DND-41 (cell line): ENCODE measurements around the gene FITM2.

Experiments
- ATAC-seq: fragments of 200-7000 bp; cut with Tn5 transposase; 3 replicates; pipeline ENCODE4 v1.9.1; 2021; ENCODE audit warnings: low read depth; ENCODE audit not compliant: insufficient read depth
- DNase-seq: peaks from one replicate; pipeline ENCODE4 v3.0.0-alpha.2; 2020
- H2AFZ ChIP-seq: 2 replicates; pipeline ENCODE4 v1.6.0; 2012; ENCODE audit warnings: low read depth, low read length
- H3K27ac ChIP-seq: 2 replicates; pipeline ENCODE4 v1.5.1; 2012; ENCODE audit warnings: low read length, inconsistent platforms
- H3K27me3 ChIP-seq: fragments of 200-600 bp; sonication (generic); 2 replicates; pipeline ENCODE4 v1.6.0; 2012; ENCODE audit warnings: low read length, mild to moderate bottlenecking, inconsistent platforms; ENCODE audit not compliant: insufficient read depth, poor library complexity
- H3K36me3 ChIP-seq: 2 replicates; pipeline ENCODE4 v1.5.1; 2012; ENCODE audit warnings: low read length, inconsistent platforms; ENCODE audit not compliant: insufficient read depth
- H3K4me1 ChIP-seq: 2 replicates; pipeline ENCODE4 v1.5.1; 2012; ENCODE audit warnings: mild to moderate bottlenecking, low read length; ENCODE audit not compliant: insufficient read depth
- H3K4me2 ChIP-seq: 2 replicates; pipeline ENCODE4 v1.6.0; 2012; ENCODE audit warnings: mild to moderate bottlenecking, moderate library complexity, low read length, inconsistent platforms; ENCODE audit not compliant: insufficient read depth
- H3K4me3 ChIP-seq, 2 experiments: fragments of 200-600 bp in 1 of 2; shearing (Covaris generic) in 1 of 2; 2 replicates each; pipeline ENCODE4 v1.5.1; 2012 to 2016; ENCODE audit warnings: inconsistent platforms in 2 of 2, low read length in 2 of 2, mild to moderate bottlenecking in 2 of 2, low read depth in 1 of 2, moderate library complexity in 1 of 2
- H3K79me2 ChIP-seq: 2 replicates; pipeline ENCODE4 v1.6.0; 2012; ENCODE audit warnings: low read length, inconsistent platforms; ENCODE audit not compliant: insufficient read depth
- H3K9ac ChIP-seq: 2 replicates; pipeline ENCODE4 v1.6.0; 2012; ENCODE audit warnings: low read depth, mild to moderate bottlenecking, inconsistent platforms, low read length, moderate library complexity
- H3K9me3 ChIP-seq: 2 replicates; pipeline ENCODE4 v1.5.1; 2012; ENCODE audit warnings: low read length, moderate library complexity, mild to moderate bottlenecking, inconsistent platforms; ENCODE audit not compliant: insufficient read depth, severe bottlenecking
- H4K20me1 ChIP-seq: 2 replicates; pipeline ENCODE4 v1.6.0; 2012; ENCODE audit warnings: low read length; ENCODE audit not compliant: insufficient read depth
- EZH2 ChIP-seq: IDR thresholded peaks from 3 replicates; pipeline ENCODE4 v1.6.1; 2012; ENCODE audit warnings: borderline replicate concordance, low read depth, mild to moderate bottlenecking, moderate library complexity, low read length, inconsistent platforms; ENCODE audit not compliant: severe bottlenecking
- TF ChIP-seq, protein P1 (sequence below): IDR thresholded peaks from 2 replicates; pipeline ENCODE4 v1.5.1; 2012; ENCODE audit warnings: borderline replicate concordance, low read length, moderate library complexity, mild to moderate bottlenecking; ENCODE audit not compliant: poor library complexity, severe bottlenecking; ENCODE audit errors: extremely low read depth

The FITM2 gene

DNA sequence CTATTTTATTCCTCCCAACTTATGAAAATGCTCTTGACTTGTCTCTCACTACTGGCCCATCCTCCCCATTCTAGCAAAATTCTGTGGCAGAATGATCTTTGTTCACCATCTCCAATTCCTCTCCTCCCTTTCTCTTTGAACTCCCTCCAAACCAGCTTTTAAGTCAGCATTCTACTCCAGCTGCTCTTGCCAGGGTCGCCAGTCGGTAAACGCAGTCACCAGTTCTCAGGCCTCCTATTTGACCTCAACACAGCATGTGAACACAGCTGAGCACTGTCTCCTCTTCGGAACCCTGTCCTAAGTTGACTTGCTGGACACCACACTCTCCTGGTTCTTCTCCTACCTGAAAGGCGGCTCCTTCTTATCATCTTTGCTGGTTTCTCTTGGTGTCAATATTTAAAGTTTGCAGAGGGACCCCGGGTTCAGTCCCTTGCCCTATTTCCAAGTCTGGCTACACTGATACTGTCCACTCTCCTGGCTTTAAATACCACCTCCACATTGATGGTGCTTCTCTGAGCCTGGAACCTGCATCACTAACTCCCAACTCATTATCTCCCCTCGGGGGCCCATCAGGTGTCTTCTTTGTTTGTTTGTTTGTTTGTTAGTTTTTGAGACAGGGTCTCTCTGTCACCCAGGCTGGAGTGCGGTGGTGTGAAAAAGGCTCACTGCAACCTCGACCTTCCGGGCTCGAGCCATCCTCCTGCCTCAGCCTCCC is 36.5 kb downstream of the FITM2 start:
- TF ChIP-seq, protein P1, sequence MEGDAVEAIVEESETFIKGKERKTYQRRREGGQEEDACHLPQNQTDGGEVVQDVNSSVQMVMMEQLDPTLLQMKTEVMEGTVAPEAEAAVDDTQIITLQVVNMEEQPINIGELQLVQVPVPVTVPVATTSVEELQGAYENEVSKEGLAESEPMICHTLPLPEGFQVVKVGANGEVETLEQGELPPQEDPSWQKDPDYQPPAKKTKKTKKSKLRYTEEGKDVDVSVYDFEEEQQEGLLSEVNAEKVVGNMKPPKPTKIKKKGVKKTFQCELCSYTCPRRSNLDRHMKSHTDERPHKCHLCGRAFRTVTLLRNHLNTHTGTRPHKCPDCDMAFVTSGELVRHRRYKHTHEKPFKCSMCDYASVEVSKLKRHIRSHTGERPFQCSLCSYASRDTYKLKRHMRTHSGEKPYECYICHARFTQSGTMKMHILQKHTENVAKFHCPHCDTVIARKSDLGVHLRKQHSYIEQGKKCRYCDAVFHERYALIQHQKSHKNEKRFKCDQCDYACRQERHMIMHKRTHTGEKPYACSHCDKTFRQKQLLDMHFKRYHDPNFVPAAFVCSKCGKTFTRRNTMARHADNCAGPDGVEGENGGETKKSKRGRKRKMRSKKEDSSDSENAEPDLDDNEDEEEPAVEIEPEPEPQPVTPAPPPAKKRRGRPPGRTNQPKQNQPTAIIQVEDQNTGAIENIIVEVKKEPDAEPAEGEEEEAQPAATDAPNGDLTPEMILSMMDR, result no peak
- no peak for TF ChIP-seq EZH2
- DNase-seq (no peak), ATAC-seq (no peak)

DNA sequence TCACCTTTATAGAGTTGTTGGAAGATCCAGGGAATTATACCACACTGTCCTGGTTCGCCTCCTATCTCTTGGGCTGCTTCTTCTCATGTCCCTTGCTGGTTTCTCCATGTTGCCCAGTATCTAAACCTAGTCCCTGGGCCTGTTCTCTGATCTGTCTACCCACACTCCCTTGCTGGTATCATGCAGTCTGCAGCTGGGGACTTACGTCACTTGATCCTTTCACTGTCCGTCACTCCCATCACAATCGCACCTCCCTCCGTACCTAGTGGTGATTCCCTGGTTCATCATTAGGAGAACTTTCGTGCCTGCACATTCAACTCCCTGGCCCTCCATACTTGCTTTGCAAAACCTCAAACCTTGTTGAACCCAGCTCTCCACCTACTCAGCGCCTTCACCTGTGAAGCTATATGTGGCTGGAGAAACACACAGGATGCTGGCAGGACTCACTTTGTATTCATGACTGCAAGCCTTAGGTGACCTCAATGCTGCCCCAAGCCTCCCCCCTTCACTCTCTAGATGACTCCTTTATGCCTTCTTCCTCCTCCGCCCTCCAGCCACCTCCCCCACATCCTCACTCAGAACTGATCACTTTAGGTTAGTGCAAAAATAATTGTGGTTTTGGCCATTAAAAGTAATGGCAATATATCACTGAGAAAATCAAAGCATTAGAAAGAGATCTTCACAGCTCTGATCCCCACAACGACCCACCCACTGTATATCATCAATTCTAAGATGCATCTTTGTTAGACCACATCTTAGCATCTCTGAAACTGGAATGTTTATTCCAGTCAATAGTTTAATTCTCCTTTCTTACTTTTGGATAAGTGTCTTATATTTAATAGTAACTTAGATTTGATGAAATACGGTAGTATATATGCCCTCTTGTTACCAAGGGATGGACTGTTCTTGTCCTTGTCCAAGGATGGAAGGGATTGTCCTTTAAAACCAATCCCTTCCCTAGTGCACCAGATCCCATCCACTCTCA is 37.5 kb downstream of the FITM2 start:
- Histone ChIP-seq H3K4me1 (no peaks in the 10 kb centered on the region), H3K4me3 (no peak overlapping the region), H3K4me2 (no peak overlapping the region), H3K27me3 (no peaks in the 10 kb centered on the region), H2AFZ (no peak overlapping the region), H3K9me3 (no peaks in the 10 kb centered on the region), H3K79me2 (no peaks in the 10 kb centered on the region), H3K36me3 (no peaks in the 10 kb centered on the region), H3K27ac (no peak overlapping the region), H4K20me1 (0 out of 2 replicates have a peak, but pooled peaks cover 3% of the 10 kb centered on the region), H3K9ac (no peak overlapping the region)
- TF ChIP-seq EZH2, result no peak
- TF ChIP-seq, protein P1, result no peak
- no peak for ATAC-seq
- DNase-seq, result no peak

More for the DNA sequence above, 36.5 kb downstream of the FITM2 start:
- 0 out of 2 replicates have a peak, but pooled peaks cover 3% of the 10 kb centered on the region for H4K20me1 ChIP-seq
- no peak overlapping the region for H3K27ac ChIP-seq
- H3K9me3 ChIP-seq, result no peaks in the 10 kb centered on the region
- no peaks in the 10 kb centered on the region for H3K27me3 ChIP-seq
- no peak overlapping the region for H3K4me3 ChIP-seq
- no peaks in the 10 kb centered on the region for H3K4me1 ChIP-seq
- no peak overlapping the region for H3K9ac ChIP-seq
- no peaks in the 10 kb centered on the region for H3K79me2 ChIP-seq
- no peak overlapping the region for H2AFZ ChIP-seq
- no peaks in the 10 kb centered on the region for H3K36me3 ChIP-seq
- no peak overlapping the region for H3K4me2 ChIP-seq

DNA sequence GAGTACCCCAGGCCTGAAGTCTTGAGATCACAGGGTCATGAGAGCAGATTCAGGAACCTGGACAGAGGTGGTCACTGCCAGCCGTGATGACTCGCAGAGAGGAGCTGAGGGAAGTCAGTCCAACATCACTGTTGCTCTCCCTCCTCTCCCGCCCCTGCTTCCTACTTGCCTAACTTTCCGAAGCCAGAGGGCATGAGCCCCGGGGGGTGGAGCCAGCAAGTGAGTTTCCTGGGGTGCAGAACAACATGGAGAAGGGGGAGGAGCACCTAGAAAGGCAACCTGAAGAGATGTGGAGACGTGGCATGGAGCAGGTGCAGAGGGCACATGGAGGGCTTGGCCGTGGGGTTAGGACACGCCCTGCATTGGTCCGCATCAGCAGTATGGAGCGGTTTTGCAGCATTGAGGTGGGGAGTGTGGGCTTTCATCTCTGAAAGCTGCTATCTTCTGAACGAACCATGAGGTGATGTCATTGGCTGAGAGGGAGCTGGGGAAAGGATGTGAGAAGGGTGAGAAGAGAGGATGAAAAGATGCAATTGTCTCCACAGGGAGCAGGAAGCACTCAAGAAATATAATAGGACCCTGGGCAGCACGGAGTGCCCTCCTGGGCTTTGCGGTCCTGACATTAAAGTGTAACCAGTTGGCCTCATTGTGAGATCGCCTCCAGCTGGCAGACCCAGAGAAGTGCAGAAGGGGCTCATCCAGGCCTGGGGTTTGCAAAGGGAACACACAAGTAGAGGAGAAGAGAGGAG is 38.9 kb downstream of the FITM2 start:
- Histone ChIP-seq H3K9ac (no peak overlapping the region), H3K36me3 (no peaks in the 10 kb centered on the region), H3K27ac (no peak overlapping the region), H3K79me2 (no peaks in the 10 kb centered on the region), H3K4me3 (no peak overlapping the region), H4K20me1 (0 out of 2 replicates have a peak, but pooled peaks cover 3% of the 10 kb centered on the region), H2AFZ (no peak overlapping the region), H3K27me3 (no peaks in the 10 kb centered on the region), H3K9me3 (no peaks in the 10 kb centered on the region), H3K4me1 (no peaks in the 10 kb centered on the region), H3K4me2 (no peak overlapping the region)
- TF ChIP-seq EZH2, result no peak
- TF ChIP-seq, protein P1, result peak; percentile 57
- DNase-seq (peak; percentile 9), ATAC-seq (no peak)
